GM18951 (cell line): Measurements from ENCODE around the gene MAP3K10.
"Not testable (repeated sequence)": the region's sequence is repeated elsewhere in the genome, so short reads cannot be mapped to it uniquely, and the experiment has no call there.

Experiments
- POLR2A ChIP-seq: IDR thresholded peaks from 4 replicates; pipeline ENCODE4 v1.6.1; 2011; ENCODE audit warnings: mild to moderate bottlenecking; ENCODE audit not compliant: insufficient read length, insufficient read depth; ENCODE audit errors: extremely low read depth
- in situ Hi-C: fragments of 300-500 bp; cut with MboI; formaldehyde crosslinking; loops from one replicate; pipeline ENCODE4 v1.12.0; 2022; ENCODE audit warnings: low sequenced_read_pairs, mixed read lengths, inconsistent platforms; ENCODE audit not compliant: unreplicated experiment

MAP3K10 gene

GRCh38 chr19:40159744-40160143, 31.5 kb upstream of the MAP3K10 start:
- TF ChIP-seq POLR2A: no peak

GRCh38 chr19:40162104-40162503, 29.1 kb upstream of the MAP3K10 start:
- in situ Hi-C loops: no loop called here
- TF ChIP-seq POLR2A: no peak

More at GRCh38 chr19:40159744-40160143, 31.5 kb upstream of the MAP3K10 start:
- in situ Hi-C loops: no loop called here

GRCh38 chr19:40163541-40164129, 27.6 kb upstream of the MAP3K10 start:
- no peak for TF ChIP-seq POLR2A
- in situ Hi-C loops: no loop called here

DNA sequence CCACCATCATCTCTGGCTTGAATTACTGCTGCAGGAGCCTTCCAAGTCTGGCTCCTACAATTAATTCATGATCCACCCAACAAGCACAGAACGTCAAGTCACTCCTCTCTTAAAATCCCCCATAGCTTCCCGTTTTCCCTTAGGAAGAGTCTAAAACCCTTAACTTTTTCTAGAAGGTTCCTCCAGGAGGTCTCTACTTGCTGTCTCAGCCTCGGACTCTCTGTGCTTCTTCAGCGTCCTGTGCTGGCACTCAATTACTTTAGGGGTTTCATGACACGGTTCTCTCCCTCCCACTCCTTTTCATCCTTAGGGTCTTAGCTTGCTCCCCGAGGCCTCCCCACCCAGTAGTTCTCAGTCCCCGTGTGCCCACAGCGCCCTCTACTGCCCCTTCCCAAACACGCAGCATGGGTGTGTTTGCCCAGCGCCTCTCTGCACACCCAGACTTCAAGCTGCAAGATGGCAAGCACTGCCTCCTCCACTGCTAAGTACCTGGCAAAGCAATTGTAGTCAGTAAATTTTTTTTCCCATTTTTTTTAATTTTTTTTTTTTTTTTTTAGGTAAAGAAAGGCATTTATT, 25.8 kb upstream of the MAP3K10 start:
- in situ Hi-C loops: no loop called here
- TF ChIP-seq POLR2A: no peak

- in situ Hi-C loops: not testable (repeated sequence)
These were observed 21.5 kb upstream of the MAP3K10 start for GRCh38 chr19:40169482-40170302.

DNA sequence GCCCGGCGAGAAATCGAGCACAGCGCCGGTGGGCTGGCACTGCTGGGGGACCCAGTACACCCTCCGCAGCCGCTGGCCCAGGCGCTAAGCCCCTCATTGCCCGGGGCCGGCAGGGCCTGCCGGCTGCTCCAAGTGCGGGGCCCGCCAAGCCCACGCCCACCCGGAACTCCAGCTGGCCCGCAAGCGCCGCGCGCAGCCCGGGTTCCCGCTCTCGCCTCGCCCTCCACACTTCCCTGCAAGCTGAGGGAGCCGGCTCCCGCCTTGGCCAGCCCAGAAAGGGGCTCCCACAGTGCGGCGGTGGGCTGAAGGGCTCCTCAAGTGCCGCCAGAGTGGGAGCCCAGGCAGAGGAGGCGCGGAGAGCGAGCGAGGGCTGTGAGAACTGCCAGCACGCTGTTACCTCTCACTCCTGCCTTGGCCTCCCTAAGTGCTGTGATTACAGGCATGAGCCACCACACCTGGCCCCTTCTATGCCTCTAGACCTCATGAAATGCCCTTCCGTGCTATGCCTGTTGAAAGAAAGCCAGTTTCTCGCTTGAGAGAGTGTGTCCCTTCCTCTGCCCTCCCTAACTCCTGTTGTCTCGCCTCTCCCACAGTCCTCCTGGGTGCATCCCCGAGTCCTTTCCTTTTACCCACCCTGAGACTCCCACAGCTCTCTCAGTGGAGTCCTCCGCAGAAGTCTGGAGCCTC, 20.8 kb upstream of the MAP3K10 start:
- in situ Hi-C loops: not testable (repeated sequence)

- in situ Hi-C loops: not testable (repeated sequence)
These were observed 19.9 kb upstream of the MAP3K10 start for GRCh38 chr19:40171293-40171692.

- in situ Hi-C loops: no loop called here
- no peak for TF ChIP-seq POLR2A
These were observed 17.1 kb upstream of the MAP3K10 start for GRCh38 chr19:40174092-40174491.

- TF ChIP-seq POLR2A: no peak
- in situ Hi-C loops: no loop called here
These were observed 15.4 kb upstream of the MAP3K10 start for GRCh38 chr19:40175820-40176219.

DNA sequence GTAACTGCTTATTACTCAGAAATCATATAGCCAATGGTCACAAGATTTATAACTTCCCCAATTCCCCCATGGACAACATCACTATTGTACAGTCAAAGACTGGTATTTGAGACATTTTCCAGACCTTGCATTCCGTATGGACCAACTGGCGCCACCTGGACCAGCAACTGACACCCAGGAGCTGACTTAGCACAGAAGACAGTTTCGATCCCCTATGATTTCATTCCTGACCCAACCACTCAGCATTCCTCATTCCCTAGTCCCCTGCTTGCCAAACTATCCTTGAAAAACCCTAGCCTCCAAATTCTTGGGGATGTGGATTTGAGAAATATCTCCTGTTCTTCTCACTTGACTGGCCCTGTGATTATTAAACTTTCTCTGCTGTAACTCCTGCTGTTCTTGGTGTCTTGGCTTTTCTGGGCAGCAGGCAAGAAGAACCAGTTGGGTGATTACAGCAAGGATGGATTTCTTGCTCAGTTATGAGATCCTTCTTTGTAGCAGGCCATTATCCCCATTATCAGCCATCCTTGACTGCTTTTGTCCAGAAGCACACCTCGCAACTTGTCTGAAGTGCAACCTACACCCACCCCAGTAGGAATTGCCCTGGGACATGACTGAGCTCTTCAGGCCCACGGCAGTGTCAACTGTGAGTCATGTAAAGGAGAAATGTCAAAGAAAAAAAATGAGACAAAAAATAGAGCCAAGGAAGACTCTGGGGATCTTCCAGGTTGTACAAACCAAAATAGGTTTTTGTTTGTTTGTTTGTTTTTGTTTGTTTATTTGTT, 13.7 kb upstream of the MAP3K10 start:
- no peak for TF ChIP-seq POLR2A
- in situ Hi-C loops: no loop called here

GRCh38 chr19:40178756-40179155, 12.5 kb upstream of the MAP3K10 start:
- in situ Hi-C loops: no loop called here
- TF ChIP-seq POLR2A: no peak

GRCh38 chr19:40184273-40184672, 7.0 kb upstream of the MAP3K10 start:
- in situ Hi-C loops: no loop called here
- no peak for TF ChIP-seq POLR2A

GRCh38 chr19:40191836-40192646, 815 bp downstream of the MAP3K10 start:
- in situ Hi-C loops: no loop called here
- no peak for TF ChIP-seq POLR2A
